Measurements from ENCODE around the gene PLCB1.

The PLCB1 gene

DNA sequence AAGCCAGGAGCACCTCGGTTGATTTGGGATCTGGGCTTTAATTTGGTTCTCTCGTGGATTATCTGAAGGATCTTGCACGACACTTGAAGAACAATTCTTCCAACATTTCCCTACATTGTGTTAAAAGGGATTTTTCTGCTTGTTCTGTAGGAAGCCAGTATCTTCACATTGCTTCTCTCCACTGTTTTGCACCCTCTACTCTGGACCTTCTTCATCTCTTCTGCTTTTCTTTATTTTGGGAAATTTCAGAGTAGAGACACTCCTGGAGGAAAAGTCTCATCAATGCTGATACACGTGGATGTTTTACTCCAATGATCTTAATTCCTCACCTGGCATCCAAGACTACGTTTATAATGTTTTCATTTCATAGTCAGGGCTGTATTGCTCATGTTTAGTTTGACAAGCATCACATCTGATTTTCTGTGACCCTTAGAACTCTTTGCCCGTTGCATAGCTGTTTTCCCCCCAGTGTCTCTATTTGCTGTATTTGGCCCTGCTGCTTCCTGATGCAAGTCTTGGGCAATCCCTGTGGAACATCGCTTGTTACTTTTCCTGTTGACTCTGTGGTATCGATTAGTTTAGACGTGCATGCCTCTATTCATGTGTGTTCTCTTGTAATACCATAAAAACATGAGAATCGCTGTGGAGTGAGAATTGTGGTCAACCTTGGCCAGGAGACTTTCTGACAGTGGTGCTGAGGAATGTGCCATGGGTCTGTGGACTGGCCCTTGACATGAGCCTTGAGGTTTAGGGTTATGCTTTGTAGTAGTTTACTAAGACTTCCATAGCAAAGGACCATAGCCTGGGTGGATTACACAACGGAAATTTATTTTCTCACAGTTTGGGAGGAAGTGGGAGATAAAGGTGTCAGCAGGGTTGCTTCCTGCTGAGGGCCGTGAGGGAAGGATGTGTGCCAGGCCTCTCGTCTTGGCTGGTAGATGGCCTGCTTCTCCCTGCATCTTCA, 12.5 kb downstream of the PLCB1 start:
- no peaks in the 10 kb centered on the region for H3K36me3 ChIP-seq (ENCODE audit: insufficient read depth, low read length)
- H3K4me1 ChIP-seq (ENCODE audit: insufficient read depth, low read length): peaks cover 9% of the 10 kb centered on the region
- no peak overlapping the region for H3K9ac ChIP-seq (ENCODE audit: low read depth, low read length)
- no peaks in the 10 kb centered on the region for H3K9me3 ChIP-seq (ENCODE audit: control insufficient read depth, insufficient read depth, low read length)

DNA sequence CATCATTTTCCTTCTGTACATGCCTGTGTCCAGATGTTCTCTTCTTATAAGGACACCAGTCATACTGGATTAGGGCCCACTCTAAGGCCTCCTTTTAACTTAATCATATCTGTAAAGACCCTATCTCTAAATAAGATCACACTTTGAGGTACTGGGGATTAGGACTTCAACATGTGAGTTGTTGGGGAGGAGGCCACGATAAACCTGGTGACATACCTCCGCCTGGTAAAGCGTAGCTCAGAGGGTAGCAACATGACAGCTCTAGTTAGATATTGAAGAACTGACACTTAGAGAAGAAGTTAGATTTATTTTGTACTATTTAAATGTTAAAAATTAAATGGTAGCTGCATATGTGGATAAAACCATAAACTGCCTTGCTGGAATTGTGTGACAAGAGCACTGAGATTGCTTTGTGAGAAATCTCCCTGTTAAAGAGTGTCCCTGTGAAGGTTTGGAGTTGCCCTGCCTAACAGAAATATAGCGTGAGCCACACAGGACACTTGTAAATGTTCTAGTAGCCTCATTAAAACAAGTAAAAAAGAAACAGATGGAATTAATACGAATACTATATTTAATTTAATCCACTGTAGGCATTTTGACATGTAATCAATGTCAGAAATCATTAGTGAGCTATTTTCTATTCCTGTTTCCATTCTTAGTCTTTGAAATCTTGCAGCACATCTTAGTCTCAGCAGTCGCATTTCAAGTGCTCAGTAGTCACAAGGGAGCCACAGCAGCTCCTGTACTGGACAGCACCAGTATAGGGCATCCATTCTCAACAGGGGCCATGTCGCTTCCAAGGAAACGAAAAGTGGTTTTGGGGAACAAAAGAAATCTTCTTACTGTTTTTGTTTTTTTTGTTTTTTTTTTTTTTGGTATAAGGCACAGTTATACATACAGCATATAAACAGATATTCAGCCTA, 13.4 kb downstream of the PLCB1 start:
- Histone ChIP-seq H3K9ac (ENCODE audit: low read depth, low read length) (no peak overlapping the region), H3K36me3 (ENCODE audit: insufficient read depth, low read length) (no peaks in the 10 kb centered on the region), H3K9me3 (ENCODE audit: control insufficient read depth, insufficient read depth, low read length) (no peaks in the 10 kb centered on the region)

DNA sequence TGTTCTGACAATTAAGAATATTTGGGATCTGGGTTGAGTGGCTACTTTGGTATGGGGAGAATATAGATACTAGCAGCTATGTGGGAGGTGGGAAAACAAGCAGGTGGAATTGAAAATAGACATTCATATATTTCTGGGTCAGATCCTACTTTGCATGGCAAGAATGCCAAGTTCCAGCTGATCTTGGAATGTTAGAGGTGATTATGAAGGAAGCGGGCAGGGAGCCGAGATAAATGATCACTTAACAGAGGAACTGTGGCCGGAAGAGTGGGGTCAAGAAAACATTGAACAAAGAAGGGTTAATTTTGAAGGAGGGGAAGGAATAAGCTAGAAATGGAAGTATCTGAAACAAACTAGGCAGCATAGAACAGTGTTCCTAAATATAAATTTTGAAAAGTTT, 15.4 kb downstream of the PLCB1 start:
- H3K9me3 ChIP-seq (ENCODE audit: control insufficient read depth, insufficient read depth, low read length): no peaks in the 10 kb centered on the region
- H3K9ac ChIP-seq (ENCODE audit: low read depth, low read length): no peak overlapping the region
- peaks cover 9% of the 10 kb centered on the region for H3K4me1 ChIP-seq (ENCODE audit: insufficient read depth, low read length)
- no peaks in the 10 kb centered on the region for H3K36me3 ChIP-seq (ENCODE audit: insufficient read depth, low read length)

More for the DNA sequence above, 13.4 kb downstream of the PLCB1 start:
- H3K4me1 ChIP-seq (ENCODE audit: insufficient read depth, low read length): peaks cover 9% of the 10 kb centered on the region

DNA sequence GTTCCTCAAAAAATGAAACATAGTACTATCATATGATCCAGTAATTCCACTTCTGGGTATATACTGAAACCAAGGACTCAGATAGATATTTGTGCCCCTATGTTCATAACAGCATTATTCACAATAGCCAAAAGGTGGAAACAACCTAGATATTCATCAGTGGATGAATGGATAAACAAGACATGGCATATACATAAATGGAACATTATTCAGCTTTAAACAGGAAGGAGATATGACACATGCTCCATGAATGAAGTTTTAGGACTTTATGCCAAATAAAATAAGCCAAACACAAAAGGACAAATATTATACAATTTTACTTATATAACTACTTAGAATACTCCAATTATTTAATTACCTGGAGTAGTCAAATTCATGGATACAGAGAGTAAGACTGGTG, 16.4 kb downstream of the PLCB1 start:
- no peaks in the 10 kb centered on the region for H3K9me3 ChIP-seq (ENCODE audit: control insufficient read depth, insufficient read depth, low read length)
- H3K36me3 ChIP-seq (ENCODE audit: insufficient read depth, low read length): no peaks in the 10 kb centered on the region
- peaks cover 9% of the 10 kb centered on the region for H3K4me1 ChIP-seq (ENCODE audit: insufficient read depth, low read length)
- H3K9ac ChIP-seq (ENCODE audit: low read depth, low read length): no peak overlapping the region

DNA sequence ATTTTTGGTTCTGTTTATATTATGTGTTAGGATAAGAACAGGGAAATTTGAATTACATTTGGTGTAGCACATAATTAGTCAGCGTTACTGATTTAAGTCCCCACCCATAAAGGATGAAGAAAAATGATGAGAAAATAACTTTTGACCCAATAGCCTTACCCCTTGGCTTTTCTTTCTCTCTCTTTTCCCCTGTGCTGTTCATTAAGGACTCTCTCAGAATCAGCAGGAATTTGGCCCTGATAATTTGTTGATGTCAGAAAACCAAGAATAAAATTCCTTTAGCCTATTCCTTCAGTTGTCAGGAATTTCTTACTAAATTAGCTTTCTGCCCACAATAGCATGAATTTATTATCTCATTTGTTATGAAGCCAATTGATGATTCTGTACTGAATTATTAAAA, 18.5 kb downstream of the PLCB1 start:
- H3K4me1 ChIP-seq (ENCODE audit: insufficient read depth, low read length): no peaks in the 10 kb centered on the region; the same call in 1 of the 2 replicates
- H3K9me3 ChIP-seq (ENCODE audit: control insufficient read depth, insufficient read depth, low read length): no peaks in the 10 kb centered on the region
- no peaks in the 10 kb centered on the region for H3K36me3 ChIP-seq (ENCODE audit: insufficient read depth, low read length)
- H3K9ac ChIP-seq (ENCODE audit: low read depth, low read length): no peak overlapping the region

GRCh38 chr20:8151372-8151771, 19.3 kb downstream of the PLCB1 start:
- Histone ChIP-seq H3K9me3 (ENCODE audit: control insufficient read depth, insufficient read depth, low read length) (no peaks in the 10 kb centered on the region), H3K4me1 (ENCODE audit: insufficient read depth, low read length) (peaks cover 3% of the 10 kb centered on the region; the same call in 1 of the 2 replicates), H3K36me3 (ENCODE audit: insufficient read depth, low read length) (no peaks in the 10 kb centered on the region), H3K9ac (ENCODE audit: low read depth, low read length) (no peak overlapping the region)

GRCh38 chr20:8152183-8152582, 20.1 kb downstream of the PLCB1 start:
- Histone ChIP-seq H3K4me1 (ENCODE audit: insufficient read depth, low read length) (peaks cover 3% of the 10 kb centered on the region; the same call in 1 of the 2 replicates), H3K9ac (ENCODE audit: low read depth, low read length) (no peak overlapping the region), H3K36me3 (ENCODE audit: insufficient read depth, low read length) (no peaks in the 10 kb centered on the region), H3K9me3 (ENCODE audit: control insufficient read depth, insufficient read depth, low read length) (no peaks in the 10 kb centered on the region)

DNA sequence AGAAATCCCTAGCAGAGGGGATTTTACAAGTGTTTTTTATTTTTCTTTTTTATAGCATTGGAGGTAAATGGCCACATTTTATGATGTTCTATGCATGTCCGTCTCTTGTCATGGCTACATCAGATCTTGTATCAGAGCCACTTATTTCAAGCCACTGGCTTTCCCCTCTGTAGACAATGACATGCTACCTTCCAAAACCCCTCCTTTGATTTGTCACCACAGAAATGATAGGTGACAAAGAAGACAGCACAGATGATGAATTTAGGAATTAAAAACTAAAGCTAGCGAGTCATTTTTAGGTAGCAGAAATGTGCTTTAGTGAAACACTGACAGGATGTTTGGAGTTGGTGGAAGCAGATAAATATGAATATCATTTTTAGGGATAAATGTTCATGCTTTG, 20.8 kb downstream of the PLCB1 start:
- Histone ChIP-seq H3K36me3 (ENCODE audit: insufficient read depth, low read length) (no peaks in the 10 kb centered on the region), H3K9me3 (ENCODE audit: control insufficient read depth, insufficient read depth, low read length) (0 out of 2 replicates have a peak, but pooled peaks cover under 1% of the 10 kb centered on the region), H3K4me1 (ENCODE audit: insufficient read depth, low read length) (peaks cover 3% of the 10 kb centered on the region; the same call in 1 of the 2 replicates), H3K9ac (ENCODE audit: low read depth, low read length) (no peak overlapping the region)

- H3K36me3 ChIP-seq (ENCODE audit: insufficient read depth, low read length): no peaks in the 10 kb centered on the region
- no peak overlapping the region for H3K9ac ChIP-seq (ENCODE audit: low read depth, low read length)
- H3K4me1 ChIP-seq (ENCODE audit: insufficient read depth, low read length): peaks cover 3% of the 10 kb centered on the region; the same call in 1 of the 2 replicates
- peaks cover 6% of the 10 kb centered on the region; the same call in 1 of the 2 replicates for H3K9me3 ChIP-seq (ENCODE audit: control insufficient read depth, insufficient read depth, low read length)
Observed at GRCh38 chr20:8153281-8153908, 21.3 kb downstream of the PLCB1 start.

- peaks cover 3% of the 10 kb centered on the region; the same call in 1 of the 2 replicates for H3K4me1 ChIP-seq (ENCODE audit: insufficient read depth, low read length)
- H3K9ac ChIP-seq (ENCODE audit: low read depth, low read length): no peak overlapping the region
- no peaks in the 10 kb centered on the region for H3K36me3 ChIP-seq (ENCODE audit: insufficient read depth, low read length)
- H3K9me3 ChIP-seq (ENCODE audit: control insufficient read depth, insufficient read depth, low read length): peaks cover 8% of the 10 kb centered on the region
Observed at GRCh38 chr20:8154638-8155037, 22.6 kb downstream of the PLCB1 start.

GRCh38 chr20:8155229-8155628, 23.2 kb downstream of the PLCB1 start:
- H3K9me3 ChIP-seq (ENCODE audit: control insufficient read depth, insufficient read depth, low read length): peaks cover 8% of the 10 kb centered on the region
- H3K9ac ChIP-seq (ENCODE audit: low read depth, low read length): no peak overlapping the region
- H3K4me1 ChIP-seq (ENCODE audit: insufficient read depth, low read length): peaks cover 3% of the 10 kb centered on the region; the same call in 1 of the 2 replicates
- no peaks in the 10 kb centered on the region for H3K36me3 ChIP-seq (ENCODE audit: insufficient read depth, low read length)

DNA sequence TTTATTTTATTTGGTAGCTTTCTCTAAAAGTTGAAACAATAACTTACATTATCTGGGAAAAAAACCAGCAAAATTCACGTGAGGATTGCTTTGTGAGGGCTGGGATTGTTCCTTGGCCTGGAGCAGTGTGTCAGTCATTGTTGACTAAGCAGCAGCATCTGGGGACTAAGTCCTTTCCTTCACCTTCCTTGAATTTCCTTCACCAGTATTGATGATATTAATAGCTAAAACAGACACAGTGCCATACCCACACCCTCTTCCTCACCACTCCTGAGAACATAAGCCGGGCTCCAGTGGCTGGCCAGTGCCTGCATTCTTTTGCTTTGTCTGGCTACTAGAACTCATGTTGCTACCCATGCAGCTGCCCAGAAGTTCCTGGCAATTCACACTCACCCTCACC, 23.7 kb downstream of the PLCB1 start:
- H3K4me1 ChIP-seq (ENCODE audit: insufficient read depth, low read length): peaks cover 3% of the 10 kb centered on the region; the same call in 1 of the 2 replicates
- no peak overlapping the region for H3K9ac ChIP-seq (ENCODE audit: low read depth, low read length)
- no peaks in the 10 kb centered on the region for H3K36me3 ChIP-seq (ENCODE audit: insufficient read depth, low read length)
- peaks cover 8% of the 10 kb centered on the region for H3K9me3 ChIP-seq (ENCODE audit: control insufficient read depth, insufficient read depth, low read length)

GRCh38 chr20:8156235-8157079, 24.4 kb downstream of the PLCB1 start:
- Histone ChIP-seq H3K9ac (ENCODE audit: low read depth, low read length) (no peak overlapping the region), H3K4me1 (ENCODE audit: insufficient read depth, low read length) (peaks cover 3% of the 10 kb centered on the region; the same call in 1 of the 2 replicates), H3K9me3 (ENCODE audit: control insufficient read depth, insufficient read depth, low read length) (peaks cover 8% of the 10 kb centered on the region), H3K36me3 (ENCODE audit: insufficient read depth, low read length) (no peaks in the 10 kb centered on the region)

All from ES-I3 (cell line).